ENCODE results near the gene RP9. TPM values are rescaled to one million over a fixed set of nuclear protein-coding genes. Genes with fewer than 3 reads are reported as not detected.
A peak's percentile ranks its signal among the peaks of the same experiment; 100 is the strongest.

RP9 gene
- 10 to 100 TPM; 12.8 to 13.6 TPM for total RNA-seq

DNA sequence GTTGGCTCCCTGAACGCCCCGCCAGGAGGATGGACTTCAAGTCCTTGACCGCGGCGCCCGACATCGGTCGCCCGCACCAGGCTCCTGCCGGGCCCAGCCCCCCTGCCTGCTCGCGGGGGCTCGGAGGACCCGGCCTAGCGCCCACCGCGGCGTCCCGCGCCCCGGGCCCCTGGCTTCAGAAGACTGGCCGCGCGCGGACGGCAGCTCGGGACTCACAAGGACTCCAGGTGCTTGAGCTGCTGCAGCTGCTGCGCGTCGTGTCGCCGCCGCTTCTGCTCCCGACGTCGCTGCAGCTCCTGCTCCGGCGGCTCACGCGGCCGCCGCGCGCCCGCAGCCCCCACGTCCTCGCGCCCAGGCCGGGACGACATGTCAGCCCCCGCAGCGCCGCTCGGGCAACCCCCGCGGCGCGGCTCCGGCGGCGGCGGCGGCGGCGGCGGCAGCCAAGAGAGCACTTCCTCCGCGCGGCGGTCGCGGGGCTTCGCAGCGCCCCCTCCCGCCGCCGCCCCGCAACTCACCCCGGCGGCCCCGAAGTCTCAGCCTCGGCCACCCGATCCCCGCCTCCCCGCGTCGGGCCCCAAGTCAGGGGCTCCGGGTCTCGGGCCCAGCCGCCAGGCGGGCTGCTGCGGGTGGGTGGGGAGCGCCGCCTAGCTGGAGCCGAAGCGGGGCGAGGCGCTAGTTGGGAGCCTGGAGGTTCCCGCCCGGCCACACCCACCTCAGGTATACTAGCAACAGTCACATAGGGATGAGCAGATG is at the start of gene RP9:
TSS of gene RP9 (minus strand) at position 400 of the 753 bp plus-strand sequence. CDS start at position 368, 32 bp downstream.
- H3K36me3 Mint-ChIP-seq: no peaks in the 10 kb centered on the region
- peak within 1 kb of the TSS; percentile 77 for H3K27ac Mint-ChIP-seq
- H3K4me3 Mint-ChIP-seq: peak within 1 kb of the TSS; percentile 85
- POLR2A ChIA-PET: interaction anchor here (0.6 to 3.4 kb wide), 6 partner anchors 20 to 217 kb away, joined by 3 to 22 read pairs (median 5); partner anchors contain the start of genes BBS9, KBTBD2 and NT5C3A
- H3K9me3 Mint-ChIP-seq: no peaks in the 10 kb centered on the region
- peaks cover 19% of the 10 kb centered on the region for H3K4me1 Mint-ChIP-seq
- peak; percentile 89 for DNase-seq
- H3K27me3 Mint-ChIP-seq: peaks cover 16% of the 10 kb centered on the region
- peak; percentile 84 for ATAC-seq (ENCODE audit: low read depth)

- no peak overlapping the region for H3K4me3 Mint-ChIP-seq
- no peak for ATAC-seq (ENCODE audit: low read depth)
- no peaks in the 10 kb centered on the region for H3K9me3 Mint-ChIP-seq
- DNase-seq: no peak
- H3K27ac Mint-ChIP-seq: no peak overlapping the region
- peaks cover 3% of the 10 kb centered on the region for H3K4me1 Mint-ChIP-seq
- peaks cover 1% of the 10 kb centered on the region for H3K36me3 Mint-ChIP-seq
- POLR2A ChIA-PET: no interaction called here
- H3K27me3 Mint-ChIP-seq: no peaks in the 10 kb centered on the region
These were observed 48.6 kb upstream of the RP9 start for GRCh38 chr7:33157781-33158180.

- H3K27ac Mint-ChIP-seq: no peak overlapping the region
- DNase-seq: no peak
- H3K4me3 Mint-ChIP-seq: no peak overlapping the region
- H3K9me3 Mint-ChIP-seq: no peaks in the 10 kb centered on the region
- peaks cover 3% of the 10 kb centered on the region for H3K4me1 Mint-ChIP-seq
- H3K27me3 Mint-ChIP-seq: no peaks in the 10 kb centered on the region
- ATAC-seq (ENCODE audit: low read depth): no peak
- H3K36me3 Mint-ChIP-seq: peaks cover 1% of the 10 kb centered on the region
- POLR2A ChIA-PET: no interaction called here
These were observed 48.1 kb upstream of the RP9 start for GRCh38 chr7:33157311-33157710.

- Mint-ChIP-seq H3K9me3 (no peaks in the 10 kb centered on the region), H3K27me3 (no peaks in the 10 kb centered on the region), H3K4me3 (no peak overlapping the region), H3K4me1 (peaks cover 3% of the 10 kb centered on the region), H3K27ac (no peak overlapping the region), H3K36me3 (peaks cover 1% of the 10 kb centered on the region)
- ATAC-seq (ENCODE audit: low read depth) (no peak), DNase-seq (no peak)
- POLR2A ChIA-PET: no interaction called here
These were observed 47.2 kb upstream of the RP9 start for GRCh38 chr7:33156441-33156840.

- H3K27ac Mint-ChIP-seq: no peak overlapping the region
These were observed 46.6 kb upstream of the RP9 start for GRCh38 chr7:33155811-33156210.

GRCh38 chr7:33152087-33152486 is 42.9 kb upstream of the RP9 start:
- Mint-ChIP-seq H3K27ac (no peak overlapping the region), H3K27me3 (no peaks in the 10 kb centered on the region), H3K9me3 (no peaks in the 10 kb centered on the region), H3K4me1 (no peaks in the 10 kb centered on the region), H3K4me3 (no peak overlapping the region), H3K36me3 (no peaks in the 10 kb centered on the region)
- ATAC-seq (ENCODE audit: low read depth) (no peak), DNase-seq (no peak)
- POLR2A ChIA-PET: no interaction called here

More at GRCh38 chr7:33155811-33156210, 46.6 kb upstream of the RP9 start:
- H3K36me3 Mint-ChIP-seq: peaks cover 1% of the 10 kb centered on the region
- ATAC-seq (ENCODE audit: low read depth) (no peak), DNase-seq (no peak)
- POLR2A ChIA-PET: no interaction called here
- H3K4me3 Mint-ChIP-seq: no peak overlapping the region
- peaks cover 3% of the 10 kb centered on the region for H3K4me1 Mint-ChIP-seq
- H3K9me3 Mint-ChIP-seq: no peaks in the 10 kb centered on the region
- H3K27me3 Mint-ChIP-seq: no peaks in the 10 kb centered on the region

DNA sequence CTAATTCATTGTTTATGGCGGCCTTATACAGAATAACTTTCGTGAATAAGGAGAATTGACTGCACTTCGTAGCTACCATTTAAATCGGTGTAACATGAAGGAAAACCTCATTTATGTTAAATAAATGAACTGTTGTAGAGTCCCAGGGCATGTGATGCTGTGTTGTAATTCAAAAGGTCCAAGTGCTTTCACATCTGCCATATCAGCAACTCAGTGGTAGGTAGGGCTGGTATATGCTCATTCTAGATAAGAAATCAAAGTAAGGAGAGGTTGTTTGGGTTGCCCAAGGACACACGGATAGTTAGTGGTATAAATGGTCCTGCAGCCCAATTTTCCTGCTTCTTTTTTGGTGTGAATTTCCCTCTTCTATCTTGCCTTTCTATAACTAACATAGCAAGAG is 36.0 kb upstream of the RP9 start:
- DNase-seq: no peak
- no peaks in the 10 kb centered on the region for H3K27me3 Mint-ChIP-seq
- POLR2A ChIA-PET: no interaction called here
- no peak for ATAC-seq (ENCODE audit: low read depth)
- H3K27ac Mint-ChIP-seq: no peak overlapping the region
- peaks cover 3% of the 10 kb centered on the region for H3K4me1 Mint-ChIP-seq
- peaks cover 9% of the 10 kb centered on the region for H3K36me3 Mint-ChIP-seq
- peaks cover 7% of the 10 kb centered on the region for H3K9me3 Mint-ChIP-seq
- H3K4me3 Mint-ChIP-seq: no peak overlapping the region

DNA sequence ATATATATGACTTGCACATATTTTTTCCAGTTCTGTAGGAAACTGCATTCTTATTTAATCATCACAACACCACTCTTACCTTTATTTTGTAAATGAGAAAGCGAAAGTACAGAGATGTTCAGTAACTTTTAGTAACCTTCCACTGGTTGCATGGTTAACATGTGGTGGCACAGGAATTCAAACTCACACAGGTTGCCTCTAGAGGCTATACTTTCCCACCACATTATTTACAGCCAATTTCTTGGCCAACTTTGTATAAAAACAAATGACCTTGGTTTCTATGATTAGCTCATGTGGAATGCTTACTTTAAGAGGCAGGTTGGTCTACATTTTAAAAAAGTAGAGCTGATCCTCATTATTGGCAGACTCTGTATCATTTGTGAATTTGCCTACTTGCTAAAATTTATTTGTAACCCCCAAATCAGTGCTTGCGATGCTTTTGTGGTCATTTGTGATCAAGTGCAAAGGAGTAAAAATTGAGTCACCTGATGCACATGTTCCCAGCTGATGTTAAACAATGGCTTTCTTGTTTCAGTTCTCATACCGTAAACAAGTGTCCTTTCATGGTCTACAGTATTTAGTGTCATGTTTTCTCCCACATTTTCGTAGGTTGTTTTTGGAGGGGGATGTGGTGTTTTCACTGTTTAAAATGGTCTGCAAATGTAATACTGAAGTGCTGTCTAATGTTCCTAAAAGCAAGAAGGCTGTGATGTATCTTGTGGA is 35.0 kb upstream of the RP9 start:
- H3K36me3 Mint-ChIP-seq: peaks cover 9% of the 10 kb centered on the region

GRCh38 chr7:33142585-33142984 is 33.4 kb upstream of the RP9 start:
- Mint-ChIP-seq H3K36me3 (peaks cover 9% of the 10 kb centered on the region), H3K4me3 (no peak overlapping the region), H3K4me1 (peaks cover 3% of the 10 kb centered on the region), H3K27me3 (no peaks in the 10 kb centered on the region), H3K27ac (no peak overlapping the region), H3K9me3 (peaks cover 7% of the 10 kb centered on the region)
- DNase-seq (no peak), ATAC-seq (ENCODE audit: low read depth) (no peak)
- POLR2A ChIA-PET: no interaction called here

More for the DNA sequence above, 35.0 kb upstream of the RP9 start:
- peaks cover 3% of the 10 kb centered on the region for H3K4me1 Mint-ChIP-seq
- POLR2A ChIA-PET: no interaction called here
- H3K9me3 Mint-ChIP-seq: peaks cover 7% of the 10 kb centered on the region
- ATAC-seq (ENCODE audit: low read depth) (no peak), DNase-seq (no peak)
- H3K4me3 Mint-ChIP-seq: peak overlapping the region; percentile 15
- H3K27me3 Mint-ChIP-seq: no peaks in the 10 kb centered on the region
- no peak overlapping the region for H3K27ac Mint-ChIP-seq

DNA sequence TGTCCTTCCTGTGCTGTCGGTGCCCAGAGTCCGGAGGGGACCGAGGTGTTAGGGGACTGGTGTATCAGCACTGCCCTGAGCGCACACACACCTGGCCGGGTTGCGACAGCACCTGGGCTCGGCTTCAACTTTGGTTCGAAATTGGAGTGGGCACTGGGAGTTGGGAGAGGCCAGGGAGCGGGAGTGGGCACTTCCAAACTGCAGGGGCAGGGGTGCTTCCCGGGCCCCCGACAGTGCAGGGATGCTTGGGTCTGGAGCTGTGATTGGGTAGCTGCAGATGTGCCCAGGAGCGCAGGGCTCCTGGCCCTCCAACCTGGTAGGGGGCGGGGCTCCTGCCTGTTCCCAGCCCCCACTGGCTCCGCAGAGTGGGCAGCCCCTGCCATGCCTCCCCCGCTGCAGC is 27.9 kb upstream of the RP9 start:
- POLR2A ChIA-PET: no interaction called here
- Mint-ChIP-seq H3K4me1 (no peaks in the 10 kb centered on the region), H3K9me3 (peaks cover 7% of the 10 kb centered on the region), H3K36me3 (peaks cover 3% of the 10 kb centered on the region), H3K27ac (no peak overlapping the region), H3K27me3 (no peaks in the 10 kb centered on the region), H3K4me3 (no peak overlapping the region)
- DNase-seq: no peak
- ATAC-seq (ENCODE audit: low read depth): no peak

- peaks cover 3% of the 10 kb centered on the region for H3K27me3 Mint-ChIP-seq
- no peak for ATAC-seq (ENCODE audit: low read depth)
- H3K4me3 Mint-ChIP-seq: peak overlapping the region; percentile 96
- no peaks in the 10 kb centered on the region for H3K9me3 Mint-ChIP-seq
- DNase-seq: no peak
- peaks cover 3% of the 10 kb centered on the region for H3K36me3 Mint-ChIP-seq
- peaks cover 15% of the 10 kb centered on the region for H3K4me1 Mint-ChIP-seq
- POLR2A ChIA-PET: interaction anchor here (0.6 to 1.2 kb wide), 4 partner anchors 20 to 90 kb away, joined by 3 to 5 read pairs (median 4); partner anchors contain the start of gene RP9
- H3K27ac Mint-ChIP-seq: peak overlapping the region; percentile 86
These were observed 21.0 kb upstream of the RP9 start for GRCh38 chr7:33130184-33130583.

DNA sequence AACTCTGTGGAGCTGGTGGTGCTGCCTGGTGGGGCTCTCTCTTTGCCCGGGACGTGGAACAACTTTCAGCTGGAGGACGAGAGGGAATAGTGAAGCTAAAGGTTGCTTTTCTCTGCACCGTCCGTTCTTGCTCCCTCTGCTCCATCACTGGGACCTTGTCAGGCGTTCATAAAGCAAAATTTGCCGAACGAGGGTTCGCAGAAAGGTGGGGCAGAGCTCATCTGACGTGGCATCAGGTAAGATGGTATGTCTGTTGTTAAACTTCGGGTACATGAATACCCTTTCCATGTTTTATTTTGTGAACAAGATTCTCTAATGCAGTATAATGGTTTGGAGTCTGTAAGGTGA is 20.6 kb upstream of the RP9 start:
- Mint-ChIP-seq H3K9me3 (no peaks in the 10 kb centered on the region), H3K27ac (peak overlapping the region; percentile 86), H3K36me3 (peaks cover 3% of the 10 kb centered on the region), H3K4me1 (peaks cover 15% of the 10 kb centered on the region), H3K4me3 (peak overlapping the region; percentile 96), H3K27me3 (peaks cover 3% of the 10 kb centered on the region)
- DNase-seq (no peak), ATAC-seq (ENCODE audit: low read depth) (no peak)
- POLR2A ChIA-PET: interaction anchor here (0.6 to 1.2 kb wide), 4 partner anchors 19 to 90 kb away, joined by 3 to 5 read pairs (median 4); partner anchors contain the start of gene RP9

DNA sequence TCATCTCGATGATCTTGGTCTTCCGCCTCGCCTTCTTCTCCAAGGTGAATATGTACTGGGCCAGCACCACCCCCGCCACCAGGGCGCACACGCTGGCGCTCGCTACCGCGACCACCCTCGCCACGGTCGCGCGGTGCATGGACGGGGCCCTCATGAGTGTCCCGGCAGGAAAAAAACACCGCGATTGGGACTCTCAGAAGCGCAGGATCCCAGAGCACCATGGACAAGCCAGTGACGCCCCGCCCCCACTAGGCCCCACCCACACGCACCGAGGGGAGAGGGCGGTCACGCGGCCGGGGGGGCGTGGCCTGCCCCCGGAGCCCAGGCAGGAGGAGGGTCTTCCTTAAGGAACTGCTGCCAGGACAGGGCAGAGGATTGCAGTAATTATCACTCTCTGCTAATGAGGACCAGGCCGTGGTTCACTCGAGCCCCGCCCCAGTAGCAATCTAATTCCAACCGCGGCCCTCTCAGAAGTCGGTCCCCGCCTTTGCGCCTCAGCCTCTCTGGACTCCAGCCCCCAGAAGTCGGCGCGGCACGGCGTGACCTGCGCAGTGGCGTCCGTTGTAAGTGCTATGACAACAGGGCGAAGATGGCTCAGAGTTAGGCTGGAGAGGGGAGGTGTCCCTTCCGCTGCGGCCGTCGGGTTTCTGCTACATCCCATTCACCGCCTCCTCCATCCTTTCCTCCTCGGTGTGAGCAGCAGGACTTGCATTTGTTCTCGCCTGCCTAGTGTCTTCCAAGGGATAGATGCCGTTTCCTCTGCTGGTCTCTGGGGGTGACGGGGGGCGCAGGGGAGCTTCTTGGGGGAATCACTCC is 20.0 kb upstream of the RP9 start, which contains the start of gene BBS9:
TSS of gene BBS9 (plus strand) at position 575 of the 816 bp plus-strand sequence. CDS start 16,689 bp downstream, outside the sequence.
- Mint-ChIP-seq H3K4me1 (peaks cover 15% of the 10 kb centered on the region), H3K36me3 (peaks cover 3% of the 10 kb centered on the region), H3K27ac (peak within 1 kb of the TSS; percentile 86), H3K9me3 (no peaks in the 10 kb centered on the region), H3K27me3 (peaks cover 3% of the 10 kb centered on the region), H3K4me3 (peak within 1 kb of the TSS; percentile 96)
- DNase-seq (peak; percentile 93), ATAC-seq (ENCODE audit: low read depth) (peak; percentile 99)
- POLR2A ChIA-PET: interaction anchor here (0.6 to 1.2 kb wide), 4 partner anchors 19 to 89 kb away, joined by 3 to 5 read pairs (median 4); partner anchors contain the start of gene RP9
